ENCODE results near the gene GSG1L.

DNA sequence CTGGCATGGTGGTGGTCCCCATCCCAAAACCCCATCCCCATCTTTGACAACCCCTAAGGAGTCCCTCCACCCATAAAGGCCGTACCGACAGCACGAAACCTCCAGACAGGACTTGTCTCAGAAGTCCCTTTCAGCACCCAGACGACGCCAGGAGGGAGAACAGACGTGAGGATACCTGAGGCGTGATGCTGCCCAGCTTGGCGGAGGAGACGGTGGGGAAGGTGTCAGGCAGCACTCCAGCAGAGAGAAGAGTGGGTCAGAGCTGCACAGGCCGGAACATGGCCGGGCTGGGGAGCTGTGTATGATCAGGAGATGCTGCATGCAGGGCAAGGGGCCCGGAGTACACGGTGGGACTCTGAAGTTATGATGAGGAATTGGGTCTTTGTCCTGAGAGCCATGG, 244.2 kb downstream of the GSG1L start:
- TF ChIP-seq, protein P1, sequence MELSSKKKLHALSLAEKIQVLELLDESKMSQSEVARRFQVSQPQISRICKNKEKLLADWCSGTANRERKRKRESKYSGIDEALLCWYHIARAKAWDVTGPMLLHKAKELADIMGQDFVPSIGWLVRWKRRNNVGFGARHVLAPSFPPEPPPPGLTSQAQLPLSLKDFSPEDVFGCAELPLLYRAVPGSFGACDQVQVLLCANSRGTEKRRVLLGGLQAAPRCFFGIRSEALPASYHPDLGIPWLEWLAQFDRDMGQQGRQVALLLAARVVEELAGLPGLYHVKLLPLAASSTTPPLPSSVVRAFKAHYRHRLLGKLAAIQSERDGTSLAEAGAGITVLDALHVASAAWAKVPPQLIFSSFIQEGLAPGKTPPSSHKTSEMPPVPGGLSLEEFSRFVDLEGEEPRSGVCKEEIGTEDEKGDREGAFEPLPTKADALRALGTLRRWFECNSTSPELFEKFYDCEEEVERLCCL (CRISPR knock-in tag; IDR thresholded peaks at IDR 0.05; ENCODE audit: borderline replicate concordance): no peak
- TF ChIP-seq, protein P2, sequence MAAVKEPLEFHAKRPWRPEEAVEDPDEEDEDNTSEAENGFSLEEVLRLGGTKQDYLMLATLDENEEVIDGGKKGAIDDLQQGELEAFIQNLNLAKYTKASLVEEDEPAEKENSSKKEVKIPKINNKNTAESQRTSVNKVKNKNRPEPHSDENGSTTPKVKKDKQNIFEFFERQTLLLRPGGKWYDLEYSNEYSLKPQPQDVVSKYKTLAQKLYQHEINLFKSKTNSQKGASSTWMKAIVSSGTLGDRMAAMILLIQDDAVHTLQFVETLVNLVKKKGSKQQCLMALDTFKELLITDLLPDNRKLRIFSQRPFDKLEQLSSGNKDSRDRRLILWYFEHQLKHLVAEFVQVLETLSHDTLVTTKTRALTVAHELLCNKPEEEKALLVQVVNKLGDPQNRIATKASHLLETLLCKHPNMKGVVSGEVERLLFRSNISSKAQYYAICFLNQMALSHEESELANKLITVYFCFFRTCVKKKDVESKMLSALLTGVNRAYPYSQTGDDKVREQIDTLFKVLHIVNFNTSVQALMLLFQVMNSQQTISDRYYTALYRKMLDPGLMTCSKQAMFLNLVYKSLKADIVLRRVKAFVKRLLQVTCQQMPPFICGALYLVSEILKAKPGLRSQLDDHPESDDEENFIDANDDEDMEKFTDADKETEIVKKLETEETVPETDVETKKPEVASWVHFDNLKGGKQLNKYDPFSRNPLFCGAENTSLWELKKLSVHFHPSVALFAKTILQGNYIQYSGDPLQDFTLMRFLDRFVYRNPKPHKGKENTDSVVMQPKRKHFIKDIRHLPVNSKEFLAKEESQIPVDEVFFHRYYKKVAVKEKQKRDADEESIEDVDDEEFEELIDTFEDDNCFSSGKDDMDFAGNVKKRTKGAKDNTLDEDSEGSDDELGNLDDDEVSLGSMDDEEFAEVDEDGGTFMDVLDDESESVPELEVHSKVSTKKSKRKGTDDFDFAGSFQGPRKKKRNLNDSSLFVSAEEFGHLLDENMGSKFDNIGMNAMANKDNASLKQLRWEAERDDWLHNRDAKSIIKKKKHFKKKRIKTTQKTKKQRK (IDR thresholded peaks at IDR 0.05; ENCODE audit: low read length): no peak
- TF ChIP-seq, protein P3, sequence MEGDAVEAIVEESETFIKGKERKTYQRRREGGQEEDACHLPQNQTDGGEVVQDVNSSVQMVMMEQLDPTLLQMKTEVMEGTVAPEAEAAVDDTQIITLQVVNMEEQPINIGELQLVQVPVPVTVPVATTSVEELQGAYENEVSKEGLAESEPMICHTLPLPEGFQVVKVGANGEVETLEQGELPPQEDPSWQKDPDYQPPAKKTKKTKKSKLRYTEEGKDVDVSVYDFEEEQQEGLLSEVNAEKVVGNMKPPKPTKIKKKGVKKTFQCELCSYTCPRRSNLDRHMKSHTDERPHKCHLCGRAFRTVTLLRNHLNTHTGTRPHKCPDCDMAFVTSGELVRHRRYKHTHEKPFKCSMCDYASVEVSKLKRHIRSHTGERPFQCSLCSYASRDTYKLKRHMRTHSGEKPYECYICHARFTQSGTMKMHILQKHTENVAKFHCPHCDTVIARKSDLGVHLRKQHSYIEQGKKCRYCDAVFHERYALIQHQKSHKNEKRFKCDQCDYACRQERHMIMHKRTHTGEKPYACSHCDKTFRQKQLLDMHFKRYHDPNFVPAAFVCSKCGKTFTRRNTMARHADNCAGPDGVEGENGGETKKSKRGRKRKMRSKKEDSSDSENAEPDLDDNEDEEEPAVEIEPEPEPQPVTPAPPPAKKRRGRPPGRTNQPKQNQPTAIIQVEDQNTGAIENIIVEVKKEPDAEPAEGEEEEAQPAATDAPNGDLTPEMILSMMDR (CRISPR knock-in tag; IDR thresholded peaks at IDR 0.05): no peak

All from HepG2 (cell line).